Suppressor macrophage treated with lipopolysaccharide for 4 hours (primary cell): ENCODE data around the gene SEMA5B.

Experiments
- DNase-seq: peaks from one replicate; pipeline ENCODE4 v3.0.0-alpha.2; 2020

Gene SEMA5B

GRCh38 chr3:123024056-123024455, 3.5 kb downstream of the SEMA5B start:
- no peak for DNase-seq

GRCh38 chr3:123021996-123022510, 5.5 kb downstream of the SEMA5B start:
- no peak for DNase-seq

GRCh38 chr3:123021388-123021787, 6.2 kb downstream of the SEMA5B start:
- DNase-seq: no peak

GRCh38 chr3:123020709-123021108, 6.9 kb downstream of the SEMA5B start:
- no peak for DNase-seq

GRCh38 chr3:123019591-123019990, 8.0 kb downstream of the SEMA5B start:
- no peak for DNase-seq

- no peak for DNase-seq
These were observed 8.4 kb downstream of the SEMA5B start for GRCh38 chr3:123019161-123019560.

- DNase-seq: no peak
These were observed 8.9 kb downstream of the SEMA5B start for GRCh38 chr3:123018683-123019082.

GRCh38 chr3:123015596-123015995, 12.0 kb downstream of the SEMA5B start:
- no peak for DNase-seq

- DNase-seq: no peak
These were observed 13.7 kb downstream of the SEMA5B start for GRCh38 chr3:123013876-123014275.

GRCh38 chr3:123012652-123013051, 14.9 kb downstream of the SEMA5B start:
- no peak for DNase-seq

- no peak for DNase-seq
These were observed 16.1 kb downstream of the SEMA5B start for GRCh38 chr3:123011447-123011846.

- DNase-seq: no peak
These were observed 18.7 kb downstream of the SEMA5B start for GRCh38 chr3:123008840-123009239.

GRCh38 chr3:123006609-123007008, 21.0 kb downstream of the SEMA5B start:
- no peak for DNase-seq

GRCh38 chr3:123005291-123005690, 22.3 kb downstream of the SEMA5B start:
- DNase-seq: no peak

- no peak for DNase-seq
These were observed 23.2 kb downstream of the SEMA5B start for GRCh38 chr3:123004201-123004918.

GRCh38 chr3:123002749-123003497, 24.6 kb downstream of the SEMA5B start:
- DNase-seq: no peak

- no peak for DNase-seq
These were observed 25.3 kb downstream of the SEMA5B start for GRCh38 chr3:123002100-123002748.

- no peak for DNase-seq
These were observed 28.7 kb downstream of the SEMA5B start for GRCh38 chr3:122998856-122999255.

GRCh38 chr3:122998206-122998605, 29.4 kb downstream of the SEMA5B start:
- DNase-seq: no peak

- DNase-seq: no peak
These were observed 31.5 kb downstream of the SEMA5B start for GRCh38 chr3:122996038-122996580.

GRCh38 chr3:122994954-122995353, 32.6 kb downstream of the SEMA5B start:
- DNase-seq: no peak

- DNase-seq: no peak
These were observed 34.2 kb downstream of the SEMA5B start for GRCh38 chr3:122993124-122993978.
